ENCODE results near the gene NSMCE1.
"Not testable (repeated sequence)": the region's sequence is repeated elsewhere in the genome, so short reads cannot be mapped to it uniquely, and the experiment has no call there.

NSMCE1 gene

GRCh38 chr16:27301236-27301861 lies 32.8 kb upstream of the NSMCE1 start:
- no peak for DNase-seq

GRCh38 chr16:27298132-27298531 lies 29.6 kb upstream of the NSMCE1 start:
- no peak for DNase-seq

- no peak for DNase-seq
Observed at GRCh38 chr16:27293343-27293742, 24.8 kb upstream of the NSMCE1 start.

GRCh38 chr16:27291722-27292240 lies 23.2 kb upstream of the NSMCE1 start:
- no peak for DNase-seq

GRCh38 chr16:27291106-27291505 lies 22.5 kb upstream of the NSMCE1 start:
- DNase-seq, result no peak

GRCh38 chr16:27290562-27290961 lies 22.0 kb upstream of the NSMCE1 start:
- DNase-seq, result no peak

- DNase-seq, result no peak
Observed at GRCh38 chr16:27289669-27290068, 21.1 kb upstream of the NSMCE1 start.

- DNase-seq, result not testable (repeated sequence)
Observed at GRCh38 chr16:27288313-27288712, 19.7 kb upstream of the NSMCE1 start.

GRCh38 chr16:27287887-27288286 lies 19.3 kb upstream of the NSMCE1 start:
- DNase-seq, result no peak

GRCh38 chr16:27287051-27287811 lies 18.7 kb upstream of the NSMCE1 start:
- DNase-seq, result no peak

- DNase-seq, result no peak
Observed at GRCh38 chr16:27286451-27286850, 17.9 kb upstream of the NSMCE1 start.

- DNase-seq, result no peak
Observed at GRCh38 chr16:27285676-27286196, 17.2 kb upstream of the NSMCE1 start.

GRCh38 chr16:27284865-27285675 lies 16.5 kb upstream of the NSMCE1 start:
- DNase-seq, result no peak

GRCh38 chr16:27281243-27281642 lies 12.7 kb upstream of the NSMCE1 start:
- no peak for DNase-seq

- no peak for DNase-seq
Observed at GRCh38 chr16:27275394-27275793, 6.8 kb upstream of the NSMCE1 start.

- DNase-seq, result not testable (repeated sequence)
Observed at GRCh38 chr16:27274424-27274874, 5.9 kb upstream of the NSMCE1 start.

- DNase-seq, result no peak
Observed at GRCh38 chr16:27273670-27274423, 5.3 kb upstream of the NSMCE1 start.

GRCh38 chr16:27273330-27273669 lies 4.7 kb upstream of the NSMCE1 start:
- DNase-seq, result no peak

GRCh38 chr16:27272697-27273096 lies 4.1 kb upstream of the NSMCE1 start:
- DNase-seq, result not testable (repeated sequence)

- no peak for DNase-seq
Observed at GRCh38 chr16:27272076-27272475, 3.5 kb upstream of the NSMCE1 start.

- no peak for DNase-seq
Observed at GRCh38 chr16:27270349-27270748, 1.8 kb upstream of the NSMCE1 start.
